GM12878 (cell line): Measurements from ENCODE around the gene RAB29. TPM values are rescaled to one million over a fixed set of nuclear protein-coding genes. Genes with fewer than 3 reads are reported as not detected.

Source experiments
- ATAC-seq: fragments of 200-7000 bp; cut with Tn5 transposase; 3 replicates; pipeline ENCODE4 v1.9.1; 2020; ENCODE audit warnings: mild to moderate bottlenecking, moderate library complexity
- BruUV-seq: library from RNA; stranded (reverse); fragments of 400-500 nt; replicated peaks from 2 replicates; lab custom pipeline; 2021; lab: Mats Ljungman, UMichigan
- CTCF ChIA-PET: fragments of 300-600 bp; sonication (Branson Sonifier 250); formaldehyde crosslinking; extraction: SDS; loops from one replicate; lab custom pipeline; 2021; ENCODE audit warnings: inconsistent platforms; lab: Yijun Ruan, JAX
- POLR2A ChIA-PET: fragments of 350-600 bp; formaldehyde crosslinking; extraction: SDS; loops from one replicate; lab custom pipeline; 2021; ENCODE audit warnings: inconsistent platforms; lab: Charles Lee
- RAD21 ChIA-PET: fragments of 300-600 bp; sonication (Branson Sonifier 250); formaldehyde crosslinking; loops from one replicate; lab custom pipeline; 2023; ENCODE audit warnings: antibody characterized with exemption; ENCODE audit not compliant: unreplicated experiment; lab: Charles Lee
- SMC1A ChIA-PET: fragments of 300-600 bp; sonication (Branson Sonifier 250); formaldehyde crosslinking; loops from one replicate; lab custom pipeline; 2023; ENCODE audit not compliant: unreplicated experiment, uncharacterized antibody; lab: Charles Lee
- DNase-seq: peaks from one replicate; pipeline ENCODE4 v3.0.0-alpha.2; 2011; ENCODE audit warnings: low read depth, low spot score
- FAIRE-seq: peaks from 3 replicates; lab custom pipeline; 2011; peaks lifted over from hg19 to GRCh38; lab: Jason Lieb, UNC
- H2AFZ ChIP-seq: 2 replicates; pipeline ENCODE4 v1.6.0; 2011; ENCODE audit warnings: low read depth, low read length, control low read depth; ENCODE audit not compliant: control insufficient read depth
- H3K27ac ChIP-seq: 2 replicates; pipeline ENCODE4 v1.5.1; 2011; ENCODE audit warnings: control low read depth; ENCODE audit not compliant: control insufficient read depth, insufficient read depth
- H3K27me3 ChIP-seq, 2 experiments: replicated peaks in 1 of 2; 2 replicates each; pipeline versions ENCODE4 v1.6.0 to v1.6.1; 2011; ENCODE audit warnings: low read length in 1 of 2; ENCODE audit not compliant: control insufficient read depth in 2 of 2, insufficient read depth in 2 of 2
- H3K36me3 ChIP-seq, 2 experiments: 2 replicates each; pipeline ENCODE4 v1.5.1; 2011; ENCODE audit warnings: low read length in 1 of 2; ENCODE audit not compliant: control insufficient read depth in 2 of 2, insufficient read depth in 2 of 2
- H3K4me1 ChIP-seq: 2 replicates; pipeline ENCODE4 v1.6.1; 2011; ENCODE audit warnings: mild to moderate bottlenecking, low read length, moderate library complexity, mixed read lengths; ENCODE audit not compliant: control insufficient read depth, insufficient read depth
- H3K4me2 ChIP-seq: 2 replicates; pipeline ENCODE4 v1.6.0; 2011; ENCODE audit warnings: control low read depth; ENCODE audit not compliant: control insufficient read depth, insufficient read depth
- H3K4me3 ChIP-seq: fragments of 200-600 bp; sonication (generic); 2 replicates; pipeline ENCODE4 v1.5.1; 2016
- H3K79me2 ChIP-seq: 2 replicates; pipeline ENCODE4 v1.6.0; 2011; ENCODE audit warnings: low read length; ENCODE audit not compliant: control insufficient read depth, insufficient read depth
- H3K9ac ChIP-seq: 2 replicates; pipeline ENCODE4 v1.8.0; 2011; ENCODE audit warnings: low read length, control low read depth, mixed read lengths; ENCODE audit not compliant: control insufficient read depth, insufficient read depth
- H3K9me3 ChIP-seq: replicated peaks from 3 replicates; pipeline ENCODE4 v1.5.1; 2011; ENCODE audit warnings: mild to moderate bottlenecking, low read length; ENCODE audit not compliant: control insufficient read depth, insufficient read depth
- H4K20me1 ChIP-seq: 2 replicates; pipeline ENCODE4 v1.6.0; 2011; ENCODE audit not compliant: control insufficient read depth, insufficient read depth
- CHD4 ChIP-seq: fragments of 200-600 bp; sonication (generic); IDR thresholded peaks from 2 replicates; pipeline ENCODE4 v1.6.1; 2016; ENCODE audit warnings: mild to moderate bottlenecking
- DPF2 ChIP-seq: fragments of 450-650 bp; IDR thresholded peaks from 2 replicates; pipeline ENCODE4 v1.6.1; 2017; ENCODE audit warnings: mild to moderate bottlenecking
- ETV6 ChIP-seq, 2 experiments: fragments of 450-650 bp in 1 of 2; IDR thresholded peaks in 1 of 2; conservative IDR thresholded peaks in 1 of 2; 2 replicates each; pipeline ENCODE4 v1.6.1; 2014; ENCODE audit warnings: antibody characterized with exemption in 1 of 2, borderline replicate concordance in 1 of 2, low read depth in 1 of 2, mild to moderate bottlenecking in 1 of 2, moderate library complexity in 1 of 2
- GATAD2B ChIP-seq: fragments of 450-650 bp; conservative IDR thresholded peaks from 2 replicates; pipeline ENCODE4 v1.6.1; 2017; ENCODE audit warnings: low read depth, mild to moderate bottlenecking, moderate library complexity
- KDM1A ChIP-seq: fragments of 200-600 bp; sonication (generic); IDR thresholded peaks from 2 replicates; pipeline ENCODE4 v1.6.1; 2016; ENCODE audit warnings: borderline replicate concordance
- MYC ChIP-seq: IDR thresholded peaks from 2 replicates; pipeline ENCODE4 v1.6.1; 2011; ENCODE audit warnings: mild to moderate bottlenecking, low read length, moderate library complexity, inconsistent platforms; ENCODE audit not compliant: insufficient read depth, insufficient replicate concordance, insufficient read length, severe bottlenecking
- NFIC ChIP-seq: IDR thresholded peaks from 2 replicates; pipeline ENCODE4 v1.6.1; 2012; ENCODE audit warnings: low read depth, mild to moderate bottlenecking, inconsistent platforms, low read length, moderate library complexity
- NR2C1 ChIP-seq: fragments of 450-650 bp; IDR thresholded peaks from 2 replicates; pipeline ENCODE4 v1.6.1; 2017; ENCODE audit warnings: antibody characterized with exemption, mild to moderate bottlenecking, moderate library complexity
- PAX8 ChIP-seq: fragments of 450-650 bp; IDR thresholded peaks from 2 replicates; pipeline ENCODE4 v1.6.1; 2017; ENCODE audit warnings: mild to moderate bottlenecking, moderate library complexity
- RAD51 ChIP-seq: fragments of 450-650 bp; IDR thresholded peaks from 2 replicates; pipeline ENCODE4 v1.6.1; 2016; ENCODE audit warnings: moderate library complexity, mild to moderate bottlenecking, inconsistent platforms
- SIX5 ChIP-seq: IDR thresholded peaks from 2 replicates; pipeline ENCODE4 v1.6.1; 2011; ENCODE audit warnings: mild to moderate bottlenecking, low read depth, low read length, moderate library complexity; ENCODE audit not compliant: severe bottlenecking
- SP1 ChIP-seq: IDR thresholded peaks from one replicate; pipeline ENCODE4 v1.6.1; 2011; ENCODE audit warnings: low read depth, low read length
- ZSCAN29 ChIP-seq: fragments of 450-650 bp; IDR thresholded peaks from 2 replicates; pipeline ENCODE4 v1.6.1; 2017; ENCODE audit warnings: mild to moderate bottlenecking, moderate library complexity
- WGBS: methylation state at CpG from one replicate; pipeline ENCODE4 v1.1.6; 2016; ENCODE audit warnings: low lambda C conversion rate; ENCODE audit not compliant: insufficient replicate concordance, insufficient coverage; ENCODE audit errors: missing lambda C conversion rate; 5-methylcytosine and 5-hydroxymethylcytosine counted together
- in situ Hi-C: fragments of 300-500 bp; cut with MboI; formaldehyde crosslinking; loops from 9 replicates; pipeline ENCODE4 v1.14.3; 2018; ENCODE audit warnings: mixed read lengths
- intact Hi-C: fragments of 100-400 bp; cut with micrococcal nuclease; formaldehyde crosslinking; loops from one replicate; pipeline ENCODE4 v1.14.2; 2022; ENCODE audit not compliant: unreplicated experiment
- polyA plus RNA-seq, 11 experiments: library from polyadenylated mRNA; depleted of rRNA in 4 of 11; unstranded in 6 of 11; stranded (reverse) in 5 of 11; fragments of >200 nt; fragmentation: Nextera tagmentation in 4 of 11; fragmentation: Illumina TruSeq in 1 of 11; extraction: Ambion mirVana in 4 of 11; extraction: Trizol in 1 of 11; gene quantifications; 1 replicate in 1 of 11; 2 replicates in 10 of 11; pipeline versions ENCODE4 v1.2.1 to v1.2.3, GENCODE V29; 2011 to 2016; ENCODE audit warnings: inconsistent platforms in 2 of 11, missing spikeins in 2 of 11, low read depth in 1 of 11
- total RNA-seq, 4 experiments: library from RNA; depleted of rRNA in 3 of 4; stranded (reverse); fragments of >200 nt in 3 of 4; fragmentation: Illumina TruSeq in 1 of 4; extraction: Trizol in 1 of 4; gene quantifications; 2 replicates each; pipeline versions ENCODE4 v1.2.1 to v1.2.3, GENCODE V29; 2013 to 2021
- TF ChIP-seq, protein P1 (sequence below): IDR thresholded peaks from 2 replicates; pipeline ENCODE4 v1.6.1; 2012; ENCODE audit warnings: low read length, inconsistent platforms
- TF ChIP-seq, protein P2 (sequence below): fragments of 450-650 bp; formaldehyde crosslinking; IDR thresholded peaks from 2 replicates; pipeline ENCODE4 v1.4.0; 2022; ENCODE audit warnings: mild to moderate bottlenecking, moderate library complexity
- TF ChIP-seq, protein P3 (sequence below): IDR thresholded peaks from 2 replicates; pipeline ENCODE4 v1.6.1; 2011; ENCODE audit warnings: borderline replicate concordance, low read depth, mild to moderate bottlenecking, moderate library complexity, low read length; ENCODE audit not compliant: insufficient read depth, poor library complexity, severe bottlenecking

The RAB29 gene
- total and polyA plus RNA-seq, 10 of the 15 experiments (the other 5 are each of a cell fraction or from before 2014, with no cell fraction given): 11.7 to 74.5 (median 15.0) TPM

DNA sequence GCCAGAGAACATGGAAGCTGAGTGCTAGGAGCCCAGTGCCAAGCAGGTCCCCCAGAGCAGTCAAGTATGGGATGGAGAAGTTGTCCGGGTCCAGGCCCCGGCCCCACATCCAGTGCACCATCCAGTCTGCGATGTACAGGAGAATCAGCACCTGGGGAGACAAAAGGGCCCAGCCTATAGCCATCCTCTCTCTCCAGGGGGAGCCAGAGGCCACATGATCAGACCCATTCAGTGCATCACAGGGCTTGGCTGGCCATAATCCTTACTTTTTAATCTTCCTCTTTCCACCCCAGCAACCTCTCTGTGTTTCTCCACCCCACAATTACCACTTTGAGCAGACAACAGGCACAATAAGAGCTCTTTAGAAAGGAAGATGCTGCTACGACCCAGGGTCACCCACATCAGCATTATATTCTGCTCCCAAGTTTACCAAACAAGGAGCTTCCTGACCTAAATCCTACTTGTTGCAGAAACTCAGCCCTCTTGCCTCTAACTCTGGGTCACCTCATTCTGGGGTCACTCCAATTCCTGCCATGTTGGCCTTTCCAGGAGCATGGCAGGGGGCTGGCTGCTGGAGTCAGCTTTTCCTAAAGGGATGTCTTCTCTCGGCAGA lies 16.4 kb upstream of the RAB29 start (continued):
- TF ChIP-seq RAD51: no peak
- TF ChIP-seq, protein P1, sequence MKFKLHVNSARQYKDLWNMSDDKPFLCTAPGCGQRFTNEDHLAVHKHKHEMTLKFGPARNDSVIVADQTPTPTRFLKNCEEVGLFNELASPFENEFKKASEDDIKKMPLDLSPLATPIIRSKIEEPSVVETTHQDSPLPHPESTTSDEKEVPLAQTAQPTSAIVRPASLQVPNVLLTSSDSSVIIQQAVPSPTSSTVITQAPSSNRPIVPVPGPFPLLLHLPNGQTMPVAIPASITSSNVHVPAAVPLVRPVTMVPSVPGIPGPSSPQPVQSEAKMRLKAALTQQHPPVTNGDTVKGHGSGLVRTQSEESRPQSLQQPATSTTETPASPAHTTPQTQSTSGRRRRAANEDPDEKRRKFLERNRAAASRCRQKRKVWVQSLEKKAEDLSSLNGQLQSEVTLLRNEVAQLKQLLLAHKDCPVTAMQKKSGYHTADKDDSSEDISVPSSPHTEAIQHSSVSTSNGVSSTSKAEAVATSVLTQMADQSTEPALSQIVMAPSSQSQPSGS: no peak

DNA sequence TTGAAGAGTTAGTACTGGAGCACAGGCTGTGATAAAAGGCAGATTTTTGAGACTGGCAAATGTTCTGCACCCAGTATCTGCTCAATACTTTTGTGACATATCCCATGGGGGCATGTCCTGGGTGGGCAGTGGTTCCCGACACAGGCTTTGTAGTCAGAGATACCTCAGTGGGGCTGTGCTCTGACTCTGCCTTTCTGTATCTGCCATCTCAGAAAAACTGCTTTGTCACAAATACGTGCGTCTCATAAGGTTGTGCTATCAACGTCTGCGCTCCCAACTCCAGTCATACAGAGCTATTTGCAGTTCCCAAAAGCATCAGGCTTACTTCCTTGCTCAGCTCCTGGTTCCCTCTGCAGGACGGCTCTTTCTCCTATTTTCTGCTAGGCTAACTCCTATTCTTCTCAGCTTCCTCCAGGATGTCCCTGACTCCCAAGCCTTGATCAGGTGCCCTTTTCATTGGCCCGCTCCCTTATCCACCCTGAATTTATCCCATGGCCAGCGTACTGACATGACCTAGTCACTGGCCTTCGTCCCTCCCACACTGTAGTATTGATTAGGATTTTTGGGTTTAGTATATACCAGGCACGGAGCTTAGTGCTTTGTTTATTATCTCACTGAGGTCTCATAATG lies 12.1 kb upstream of the RAB29 start:
- Histone ChIP-seq H3K79me2 (no peaks in the 10 kb centered on the region), H4K20me1 (no peaks in the 10 kb centered on the region), H2AFZ (no peak overlapping the region), H3K27ac (no peak overlapping the region), H3K27me3 (peaks cover 0 to 6% of the 10 kb centered on the region in 2 experiments; a peak in 2 of 4 replicates), H3K36me3 (no peaks in the 10 kb centered on the region), H3K4me3 (no peak overlapping the region), H3K9ac (no peak overlapping the region), H3K4me1 (no peaks in the 10 kb centered on the region), H3K4me2 (no peak overlapping the region), H3K9me3 (no peaks in the 10 kb centered on the region)
- BruUV-seq: no TSS peak
- ChIA-PET SMC1A (interaction anchor here (0.6 to 3.3 kb wide), 4 partner anchors 12 to 196 kb away, joined by 3 to 14 read pairs (median 3); partner anchors contain the start of gene RAB29), POLR2A (no interaction called here), CTCF (interaction anchor here (1.4 to 14.2 kb wide), 4 partner anchors 120 to 195 kb away, joined by 3 to 222 read pairs (median 9); no protein-coding TSS in a partner anchor), RAD21 (interaction anchor here (1.2 to 2.3 kb wide), 4 partner anchors 123 to 321 kb away, joined by 3 to 12 read pairs (median 3); no protein-coding TSS in a partner anchor)
- no peak for DNase-seq
- in situ Hi-C loops (no loop called here), intact Hi-C loops (no loop called here)
- 77% methylated on average over 10 of the region's 10 CpGs for WGBS
- FAIRE-seq: no peak
- ATAC-seq: no peak
- TF ChIP-seq, protein P2, sequence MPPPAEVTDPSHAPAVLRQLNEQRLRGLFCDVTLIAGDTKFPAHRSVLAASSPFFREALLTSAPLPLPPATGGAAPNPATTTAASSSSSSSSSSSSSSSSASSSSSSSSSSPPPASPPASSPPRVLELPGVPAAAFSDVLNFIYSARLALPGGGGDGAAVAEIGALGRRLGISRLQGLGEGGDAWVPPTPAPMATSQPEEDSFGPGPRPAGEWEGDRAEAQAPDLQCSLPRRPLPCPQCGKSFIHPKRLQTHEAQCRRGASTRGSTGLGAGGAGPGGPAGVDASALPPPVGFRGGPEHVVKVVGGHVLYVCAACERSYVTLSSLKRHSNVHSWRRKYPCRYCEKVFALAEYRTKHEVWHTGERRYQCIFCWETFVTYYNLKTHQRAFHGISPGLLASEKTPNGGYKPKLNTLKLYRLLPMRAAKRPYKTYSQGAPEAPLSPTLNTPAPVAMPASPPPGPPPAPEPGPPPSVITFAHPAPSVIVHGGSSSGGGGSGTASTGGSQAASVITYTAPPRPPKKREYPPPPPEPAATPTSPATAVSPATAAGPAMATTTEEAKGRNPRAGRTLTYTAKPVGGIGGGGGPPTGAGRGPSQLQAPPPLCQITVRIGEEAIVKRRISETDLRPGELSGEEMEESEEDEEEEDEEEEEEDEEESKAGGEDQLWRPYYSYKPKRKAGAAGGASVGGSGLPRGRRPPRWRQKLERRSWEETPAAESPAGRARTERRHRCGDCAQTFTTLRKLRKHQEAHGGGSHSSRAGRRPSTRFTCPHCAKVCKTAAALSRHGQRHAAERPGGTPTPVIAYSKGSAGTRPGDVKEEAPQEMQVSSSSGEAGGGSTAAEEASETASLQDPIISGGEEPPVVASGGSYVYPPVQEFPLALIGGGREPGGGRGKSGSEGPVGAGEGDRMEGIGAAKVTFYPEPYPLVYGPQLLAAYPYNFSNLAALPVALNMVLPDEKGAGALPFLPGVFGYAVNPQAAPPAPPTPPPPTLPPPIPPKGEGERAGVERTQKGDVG (CRISPR knock-in tag): no peak
- TF ChIP-seq ETV6 (conservative IDR thresholded peaks at IDR 0.05 in 1 of 2, IDR thresholded peaks at IDR 0.05 in 1 of 2; ENCODE audit: borderline replicate concordance in 1 of 2, low read depth in 1 of 2) (no peak), DPF2 (no peak), SP1 (no peak), SIX5 (no peak), PAX8 (no peak), KDM1A (no peak), NFIC (no peak), NR2C1 (no peak), MYC (no peak), GATAD2B (no peak), ZSCAN29 (no peak), CHD4 (no peak)
- TF ChIP-seq, protein P3, sequence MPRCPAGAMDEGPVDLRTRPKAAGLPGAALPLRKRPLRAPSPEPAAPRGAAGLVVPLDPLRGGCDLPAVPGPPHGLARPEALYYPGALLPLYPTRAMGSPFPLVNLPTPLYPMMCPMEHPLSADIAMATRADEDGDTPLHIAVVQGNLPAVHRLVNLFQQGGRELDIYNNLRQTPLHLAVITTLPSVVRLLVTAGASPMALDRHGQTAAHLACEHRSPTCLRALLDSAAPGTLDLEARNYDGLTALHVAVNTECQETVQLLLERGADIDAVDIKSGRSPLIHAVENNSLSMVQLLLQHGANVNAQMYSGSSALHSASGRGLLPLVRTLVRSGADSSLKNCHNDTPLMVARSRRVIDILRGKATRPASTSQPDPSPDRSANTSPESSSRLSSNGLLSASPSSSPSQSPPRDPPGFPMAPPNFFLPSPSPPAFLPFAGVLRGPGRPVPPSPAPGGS: no peak
